CD4-positive, alpha-beta T cell treated with Interleukin-15 for 4 hours (primary cell): ENCODE measurements around the gene INTS15.

ENCODE experiments used
- DNase-seq: peaks from one replicate; pipeline ENCODE4 v3.0.0-alpha.2; 2020; ENCODE audit warnings: low spot score

INTS15 gene

DNA sequence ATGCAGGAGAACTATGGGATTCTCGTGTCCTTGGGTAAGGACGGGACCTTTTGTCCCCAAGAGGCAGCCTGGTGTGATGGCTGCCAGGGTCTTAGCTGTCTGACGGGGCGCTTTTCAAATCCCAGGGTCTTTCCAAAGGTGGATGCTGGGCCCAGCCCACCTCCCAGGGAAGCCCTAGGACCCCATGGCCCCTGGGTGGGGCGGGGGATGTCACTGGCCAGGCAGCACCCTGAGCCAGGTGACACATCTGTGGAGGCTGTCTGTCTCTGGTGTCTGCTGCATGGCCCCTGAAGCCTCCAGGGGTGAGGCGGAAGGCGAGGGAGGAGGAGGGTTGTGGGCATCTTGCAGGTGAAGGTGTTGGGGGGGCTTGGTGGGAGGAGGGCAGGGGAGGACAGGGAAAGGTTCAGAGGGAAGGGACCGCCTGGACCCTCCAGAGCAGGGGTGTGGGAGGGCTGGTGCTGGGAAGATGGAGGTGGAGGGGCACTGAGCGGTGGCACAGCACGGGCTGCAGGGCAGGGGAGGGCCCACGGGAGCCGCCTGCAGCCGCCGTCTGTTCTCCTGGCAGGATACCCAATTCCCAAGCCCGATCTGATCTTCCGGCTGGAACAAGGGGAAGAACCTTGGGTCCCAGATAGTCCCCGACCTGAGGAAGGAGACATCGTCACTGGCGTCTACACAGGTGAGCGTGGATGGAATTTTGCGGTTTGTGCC, 54.2 kb downstream of the INTS15 start:
- DNase-seq = no peak

DNA sequence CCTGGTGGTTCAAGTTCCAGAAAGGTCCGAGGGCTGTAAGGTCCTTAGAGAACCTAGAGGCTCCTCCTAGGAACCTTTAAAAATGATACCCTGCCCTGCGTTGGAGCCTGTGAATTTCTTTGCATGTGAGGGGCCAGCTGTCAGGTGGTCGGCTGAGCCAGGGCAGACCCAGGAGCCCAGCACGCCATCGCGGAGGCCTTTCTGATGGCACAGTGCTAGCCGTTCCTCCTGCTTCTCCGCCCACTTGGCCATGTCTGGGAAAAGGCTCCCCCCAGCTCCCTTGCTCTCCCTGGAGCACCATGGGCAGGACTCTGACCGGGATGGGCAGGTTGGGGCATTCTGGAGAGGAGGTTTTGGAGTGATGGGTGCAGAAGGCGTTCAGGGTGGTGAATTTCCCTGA, 54.9 kb downstream of the INTS15 start:
- no peak for DNase-seq

DNA sequence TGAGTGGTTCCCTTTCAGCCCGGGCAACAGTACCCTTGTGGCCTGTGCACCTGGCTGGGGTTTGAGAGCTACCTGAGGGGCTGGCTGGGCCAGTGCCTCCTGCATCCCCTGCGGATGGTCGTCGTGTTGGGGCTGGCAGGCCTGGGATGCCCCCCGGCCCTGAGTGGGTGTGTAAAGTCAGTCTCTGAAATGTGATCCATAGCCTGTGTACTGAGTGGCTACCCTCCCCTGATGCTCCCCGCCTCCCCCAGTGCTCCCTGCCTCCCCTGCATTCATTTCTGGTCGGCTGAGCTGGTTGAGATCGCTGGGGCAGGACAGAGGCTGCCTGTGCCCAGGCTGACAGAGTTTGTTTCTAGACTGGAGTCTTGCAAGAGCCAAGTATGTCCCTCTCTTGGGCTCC, 56.6 kb downstream of the INTS15 start:
- no peak for DNase-seq

DNA sequence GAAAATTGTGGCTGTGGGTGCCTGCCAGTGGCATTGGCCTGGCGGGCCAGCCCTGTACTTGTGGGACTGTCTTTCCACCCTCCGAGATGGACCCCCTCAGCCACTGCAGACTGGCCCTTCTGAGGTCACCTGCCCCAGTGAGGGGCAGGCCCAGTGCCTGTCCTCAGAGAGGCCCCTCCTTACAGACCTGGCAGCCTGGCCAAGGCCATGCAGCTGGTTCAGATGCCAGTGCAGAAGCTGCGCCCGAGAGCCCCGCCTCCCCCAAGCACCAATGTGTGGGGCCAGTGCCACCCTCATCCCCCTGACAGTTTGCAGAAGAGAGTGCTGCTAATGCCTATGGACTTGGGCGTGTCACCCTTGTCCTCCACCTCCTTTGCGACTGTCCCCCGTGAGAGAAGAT, 57.3 kb downstream of the INTS15 start:
- no peak for DNase-seq

DNA sequence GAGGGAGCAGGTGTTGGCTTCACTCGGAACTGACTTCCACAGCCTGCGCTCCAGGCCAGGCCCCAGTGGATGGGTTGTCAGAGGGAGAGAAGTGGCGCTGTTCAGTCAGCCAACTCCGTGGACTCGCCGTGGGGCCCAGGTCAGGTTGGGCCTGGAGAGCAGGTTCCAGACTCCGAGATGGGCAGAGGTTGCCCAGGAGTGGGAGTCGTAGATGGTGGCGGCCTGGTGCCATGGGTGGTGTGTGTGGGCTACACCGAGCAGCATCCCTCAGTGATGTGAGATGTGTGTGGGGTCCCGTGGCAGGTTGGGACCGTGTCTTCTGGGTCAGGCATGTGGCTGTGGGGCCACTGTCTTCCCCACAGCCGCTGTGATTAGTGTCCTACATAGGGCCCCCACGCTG, 57.7 kb downstream of the INTS15 start:
- DNase-seq = no peak

DNA sequence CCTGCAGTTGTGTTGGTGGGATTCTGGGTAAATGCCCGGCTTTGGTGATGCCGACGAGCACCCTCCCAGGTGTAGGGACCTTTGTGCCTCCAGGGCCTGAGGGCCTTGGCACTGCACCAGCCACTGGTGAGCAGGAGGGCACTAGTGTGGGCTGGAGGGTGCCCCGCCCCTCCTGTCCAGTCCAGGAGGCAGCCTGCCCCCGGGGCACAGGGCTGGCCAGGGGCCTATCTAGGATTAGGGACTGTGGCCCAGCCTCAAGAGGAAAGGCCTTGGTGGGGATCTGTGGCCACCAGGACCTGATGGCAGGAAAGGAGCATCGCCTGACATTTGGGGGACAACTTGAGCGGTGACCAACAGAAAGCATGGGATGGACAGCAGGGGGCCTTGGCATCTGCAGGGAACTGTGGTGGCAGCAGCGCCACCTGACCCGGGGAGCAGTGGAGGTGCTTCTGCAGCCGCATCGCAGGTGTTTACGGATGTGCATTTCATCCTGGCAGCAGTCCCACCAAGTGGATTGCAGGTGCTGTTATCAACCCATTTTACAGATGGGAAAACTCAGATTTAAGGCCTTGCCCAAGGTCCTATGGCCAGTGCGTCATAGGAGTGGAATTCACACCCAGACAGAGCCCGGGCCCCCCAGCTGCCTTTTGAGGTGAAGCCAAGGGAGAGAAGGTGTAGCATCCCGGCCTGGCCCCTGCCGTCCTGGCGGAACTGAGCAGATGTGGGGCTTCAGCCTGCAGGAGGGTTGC, 58.4 kb downstream of the INTS15 start:
- no peak for DNase-seq

DNA sequence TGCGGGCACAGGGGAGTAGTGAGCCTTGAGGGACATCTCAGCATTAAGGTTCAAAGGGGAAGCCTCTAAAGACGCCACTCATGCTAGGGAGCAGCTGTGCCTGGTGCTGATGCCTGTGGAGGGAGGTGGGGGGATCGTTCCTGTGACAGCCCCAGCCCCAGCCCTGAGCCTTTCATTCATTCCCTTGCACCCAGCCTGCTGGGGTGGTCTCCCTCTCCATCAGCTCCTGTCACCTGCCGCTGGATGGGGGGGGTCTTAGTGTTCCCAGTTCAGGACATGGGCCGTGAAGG, 58.9 kb downstream of the INTS15 start:
- no peak for DNase-seq

DNA sequence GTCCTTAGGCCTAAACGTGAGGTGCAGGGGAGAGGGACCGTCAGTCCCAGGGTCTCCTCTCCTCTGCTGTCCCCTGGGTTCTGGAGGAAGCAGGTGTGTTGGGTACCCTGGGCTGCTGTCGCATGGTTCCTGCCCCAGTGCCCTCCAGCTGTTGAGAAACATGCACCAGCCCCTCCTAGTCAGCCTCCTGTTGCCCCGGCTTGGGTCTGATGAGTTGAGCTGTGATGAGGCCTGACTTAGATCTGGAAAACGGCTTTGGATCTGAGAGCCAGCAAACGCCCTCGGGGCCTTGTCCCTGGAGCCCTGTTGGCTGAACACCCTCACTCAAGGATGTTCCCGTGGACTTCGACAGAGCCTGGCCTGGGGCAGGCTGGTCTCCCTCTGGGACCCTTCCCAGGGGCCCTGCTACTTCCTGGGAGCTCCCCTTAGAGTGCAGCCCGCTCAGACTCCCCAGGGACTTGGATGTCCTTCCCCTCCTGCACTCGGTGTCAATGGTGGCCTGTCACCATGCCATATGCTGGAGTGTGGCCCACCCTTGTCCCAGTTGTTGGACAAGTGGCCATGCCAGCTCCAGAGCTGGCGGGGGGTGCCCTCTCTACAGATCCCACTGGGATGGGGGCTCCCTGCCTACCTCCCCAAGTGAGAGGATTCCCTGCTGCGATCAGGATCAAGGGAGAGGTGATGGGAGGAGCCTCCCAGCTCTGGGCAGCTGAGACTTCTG, 59.6 kb downstream of the INTS15 start:
- no peak for DNase-seq

DNA sequence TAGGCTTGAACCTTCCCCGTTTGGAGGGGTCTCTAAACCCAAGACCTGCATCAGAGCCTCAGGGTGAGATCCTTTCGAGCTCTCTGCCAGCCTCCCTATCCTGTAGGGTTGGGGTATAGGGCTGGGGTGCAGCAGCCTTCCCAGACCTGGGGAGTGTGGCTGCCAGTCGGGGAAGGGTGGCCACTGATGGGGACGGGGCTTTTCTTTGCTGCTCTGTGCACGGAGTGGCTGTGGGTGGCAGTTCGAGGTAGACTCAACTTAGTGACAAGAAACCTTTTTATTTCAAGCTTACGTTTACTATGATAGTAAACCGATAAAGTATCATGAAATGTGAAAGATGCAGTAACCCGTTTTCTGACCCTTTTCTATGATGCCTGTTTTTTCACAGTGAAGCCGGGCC, 60.3 kb downstream of the INTS15 start:
- no peak for DNase-seq

DNA sequence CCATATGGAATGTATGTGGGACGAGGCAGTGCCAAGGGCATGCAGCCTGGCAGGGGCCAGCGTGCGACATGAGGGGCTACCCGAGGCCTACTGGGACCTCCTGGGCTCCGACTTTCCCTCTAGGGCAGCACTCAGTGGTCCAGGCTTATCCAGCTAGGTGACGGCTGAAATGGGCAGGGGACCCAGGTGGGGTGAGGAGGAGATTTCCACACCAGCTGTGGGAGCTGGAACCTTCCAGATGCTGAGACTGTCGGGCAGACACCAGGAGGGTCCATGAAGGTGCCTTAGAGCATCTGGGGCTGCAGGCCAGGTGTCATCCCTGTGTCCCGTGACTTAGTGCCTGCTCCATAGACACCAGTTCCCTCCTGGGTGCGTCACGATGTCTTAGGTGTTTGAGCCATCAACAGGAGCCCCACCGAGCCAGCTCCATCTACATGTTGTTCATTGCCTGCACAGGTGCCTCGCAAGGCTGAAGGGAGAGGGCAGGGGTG, 60.7 kb downstream of the INTS15 start:
- no peak for DNase-seq

DNA sequence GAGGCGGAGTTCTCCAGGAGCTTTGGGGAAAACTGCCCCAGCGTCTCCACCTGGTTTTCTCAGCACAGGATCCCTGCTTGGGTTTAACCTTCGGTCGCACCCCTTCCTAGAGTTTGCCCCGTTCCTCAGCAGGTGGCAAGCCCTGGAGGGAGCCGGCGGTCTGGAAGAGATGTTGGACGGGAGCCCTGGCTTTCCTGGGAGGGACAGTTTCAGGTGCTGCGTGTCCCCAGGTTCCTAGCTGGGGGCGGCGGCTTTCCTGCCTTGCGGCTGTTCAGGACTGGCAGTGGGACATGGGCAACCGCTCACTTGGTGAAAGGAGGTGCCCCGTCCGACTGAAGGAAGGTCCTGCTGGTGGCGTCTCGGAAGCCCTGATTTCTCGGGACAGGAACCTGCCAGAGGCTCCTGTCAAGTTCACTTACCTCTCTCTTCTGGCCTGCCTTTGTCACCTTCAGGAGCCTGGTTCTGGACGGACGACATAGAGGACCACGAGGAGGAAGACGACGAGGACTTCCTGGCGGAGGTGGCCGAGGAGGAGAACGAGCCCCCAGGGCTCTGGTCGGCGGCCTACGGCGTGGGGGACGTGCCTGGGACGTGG, 62.1 kb downstream of the INTS15 start:
- no peak for DNase-seq

DNA sequence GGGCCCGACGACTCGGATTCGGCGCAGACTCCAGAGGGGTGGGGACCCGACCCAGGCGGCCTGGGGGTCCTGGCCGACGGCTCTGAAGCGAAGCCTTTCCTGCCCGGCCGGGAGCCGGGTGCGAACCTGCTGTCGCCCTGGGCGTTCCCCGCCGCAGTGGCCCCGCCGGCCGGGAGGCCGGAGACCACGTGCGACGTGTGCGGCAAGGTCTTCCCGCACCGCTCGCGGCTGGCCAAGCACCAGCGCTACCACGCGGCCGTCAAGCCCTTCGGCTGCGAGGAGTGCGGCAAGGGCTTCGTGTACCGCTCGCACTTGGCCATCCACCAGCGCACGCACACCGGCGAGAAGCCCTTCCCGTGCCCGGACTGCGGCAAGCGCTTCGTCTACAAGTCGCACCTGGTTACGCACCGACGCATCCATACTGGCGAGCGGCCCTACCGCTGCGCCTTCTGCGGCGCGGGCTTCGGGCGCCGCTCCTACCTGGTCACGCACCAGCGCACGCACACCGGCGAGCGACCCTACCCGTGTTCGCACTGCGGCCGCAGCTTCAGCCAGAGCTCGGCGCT, 62.7 kb downstream of the INTS15 start:
- DNase-seq = no peak

DNA sequence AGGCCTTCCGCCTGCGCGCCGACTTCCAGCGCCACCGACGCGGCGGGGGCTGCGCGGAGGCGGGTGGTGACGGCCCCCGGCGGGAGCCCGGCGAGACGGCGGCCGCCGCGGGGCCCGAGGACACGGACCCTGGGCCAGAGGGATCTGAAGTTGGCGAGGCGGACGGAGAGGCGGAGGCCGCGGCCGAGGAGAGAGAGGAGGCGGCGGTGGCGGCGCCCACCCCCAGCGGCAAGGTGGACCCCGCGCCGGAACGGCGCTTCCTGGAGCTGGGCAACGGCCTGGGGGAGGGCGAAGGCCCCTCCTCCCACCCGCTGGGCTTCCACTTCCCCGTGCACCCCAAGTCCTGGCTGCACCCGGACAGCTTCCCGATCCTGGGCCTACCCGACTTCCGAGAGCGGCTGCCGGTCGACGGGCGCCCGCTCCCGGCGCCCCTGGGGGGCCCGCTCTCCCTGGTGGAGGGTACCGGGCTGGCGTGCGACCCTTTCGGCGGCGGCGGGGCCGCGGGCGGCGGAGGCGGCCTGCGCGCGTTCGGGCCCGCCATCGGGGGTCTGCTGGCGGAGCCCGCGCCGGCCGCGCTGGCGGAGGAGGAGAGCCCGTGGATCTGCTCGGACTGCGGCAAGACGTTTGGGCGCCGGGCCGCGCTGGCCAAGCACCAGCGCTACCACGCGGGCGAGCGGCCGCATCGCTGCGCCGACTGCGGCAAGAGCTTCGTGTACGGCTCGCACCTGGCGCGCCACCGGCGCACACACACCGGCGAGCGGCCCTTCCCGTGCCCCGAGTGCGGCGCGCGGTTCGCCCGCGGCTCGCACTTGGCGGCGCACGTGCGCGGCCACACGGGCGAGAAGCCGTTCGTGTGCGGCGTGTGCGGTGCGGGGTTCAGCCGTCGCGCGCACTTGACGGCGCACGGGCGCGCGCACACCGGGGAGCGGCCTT, 63.5 kb downstream of the INTS15 start:
- no peak for DNase-seq

DNA sequence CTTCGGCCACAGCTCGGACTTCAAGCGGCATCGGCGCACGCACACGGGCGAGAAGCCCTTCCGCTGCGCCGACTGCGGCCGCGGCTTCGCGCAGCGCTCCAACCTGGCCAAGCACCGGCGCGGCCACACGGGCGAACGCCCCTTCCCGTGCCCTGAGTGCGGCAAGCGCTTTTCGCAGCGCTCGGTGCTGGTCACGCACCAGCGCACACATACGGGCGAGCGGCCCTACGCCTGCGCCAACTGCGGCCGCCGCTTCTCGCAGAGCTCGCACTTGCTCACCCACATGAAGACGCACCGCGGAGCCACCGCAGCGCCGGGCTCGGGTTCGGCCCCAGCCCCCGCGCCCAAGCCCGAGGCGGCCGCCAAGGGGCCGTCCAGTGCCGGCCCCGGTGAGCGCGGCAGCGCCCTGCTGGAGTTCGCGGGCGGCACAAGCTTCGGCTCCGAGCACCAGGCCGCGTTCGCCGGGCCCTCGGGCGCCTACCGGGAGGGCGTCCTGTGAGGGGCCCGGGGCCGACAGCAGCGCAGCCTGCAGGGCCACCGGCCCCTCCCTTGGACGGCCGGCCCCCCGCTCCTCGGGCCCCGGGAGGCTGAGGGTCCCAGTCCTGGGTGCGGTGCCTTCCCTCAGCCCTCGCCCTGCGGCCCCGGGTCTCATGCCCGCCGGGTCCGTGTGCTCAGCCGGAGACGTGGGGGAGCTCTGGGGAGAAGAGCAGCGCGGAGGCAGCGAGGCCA, 64.5 kb downstream of the INTS15 start:
- no peak for DNase-seq

DNA sequence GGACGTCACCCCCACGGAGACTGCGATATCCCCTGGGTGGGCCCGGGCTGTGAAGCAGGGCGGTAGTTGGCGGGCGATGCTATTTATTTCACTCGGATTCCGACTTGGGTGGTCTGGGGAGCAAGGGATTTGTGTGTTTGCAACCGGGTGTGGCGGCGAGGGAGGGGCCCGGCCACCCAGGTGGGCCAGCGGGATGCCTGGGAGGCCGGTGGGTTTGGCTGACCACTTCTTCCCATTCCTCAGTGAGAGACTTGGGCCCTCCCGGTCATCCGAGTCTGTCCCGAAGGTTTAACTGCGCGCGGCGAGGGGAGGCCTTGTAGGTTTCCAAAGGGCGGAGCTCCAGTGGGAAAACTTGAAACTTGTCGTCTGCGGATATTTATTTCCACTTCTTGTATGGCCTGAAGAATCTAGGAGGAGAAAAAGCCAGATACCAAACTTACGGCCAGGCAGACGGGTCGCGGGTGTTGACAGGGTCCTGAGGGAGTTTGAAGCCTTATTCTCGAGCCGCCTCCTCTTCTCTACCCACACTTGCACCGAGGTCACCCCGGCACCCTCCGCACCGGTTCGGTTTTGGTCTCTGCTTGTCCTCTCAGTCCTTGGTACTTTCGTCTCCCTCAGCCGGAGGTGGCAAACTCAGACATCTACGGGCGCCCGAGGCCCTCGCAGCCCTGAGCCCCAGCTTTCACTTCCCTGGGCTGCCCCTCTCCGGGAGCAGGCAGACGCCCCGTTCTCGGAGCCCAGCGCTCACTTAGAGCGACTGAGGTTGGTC, 65.2 kb downstream of the INTS15 start:
- DNase-seq = no peak

DNA sequence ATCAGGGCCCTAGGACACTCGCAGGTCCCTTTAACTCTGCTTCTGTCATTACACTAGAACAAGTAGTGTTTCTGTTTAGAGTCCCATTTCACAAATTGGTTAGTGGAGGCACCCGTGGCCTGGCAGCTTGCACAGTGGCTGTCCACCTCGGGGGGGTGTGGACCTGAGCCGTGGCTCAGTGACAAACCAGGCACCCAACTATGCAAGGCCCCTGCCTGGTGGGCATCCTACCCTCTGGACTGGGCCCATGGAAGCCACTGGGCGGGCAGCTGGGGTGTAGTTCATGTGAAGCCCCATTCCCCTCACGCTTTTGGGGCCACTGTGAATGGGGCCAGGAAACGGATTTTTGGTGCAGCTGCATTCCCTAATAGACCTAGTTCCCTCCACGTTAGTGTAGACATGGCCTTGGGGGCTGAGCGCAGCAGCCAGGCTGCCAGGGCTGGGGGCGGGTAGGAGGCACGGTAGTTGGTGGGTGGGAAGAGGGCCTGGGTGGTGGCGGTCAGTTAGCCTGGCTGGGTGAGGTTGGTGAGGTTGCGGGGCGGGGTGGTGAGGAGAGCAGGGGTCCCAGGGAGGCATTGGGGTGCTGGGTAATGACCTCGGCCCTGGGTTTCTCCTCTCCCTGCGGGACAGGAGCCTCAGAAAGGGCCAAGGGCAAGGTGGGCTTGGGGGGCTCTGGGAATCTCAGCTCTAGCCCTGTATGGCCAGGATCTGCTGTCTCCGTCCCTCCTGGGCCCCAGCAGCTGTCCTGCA, 66.0 kb downstream of the INTS15 start:
- no peak for DNase-seq

DNA sequence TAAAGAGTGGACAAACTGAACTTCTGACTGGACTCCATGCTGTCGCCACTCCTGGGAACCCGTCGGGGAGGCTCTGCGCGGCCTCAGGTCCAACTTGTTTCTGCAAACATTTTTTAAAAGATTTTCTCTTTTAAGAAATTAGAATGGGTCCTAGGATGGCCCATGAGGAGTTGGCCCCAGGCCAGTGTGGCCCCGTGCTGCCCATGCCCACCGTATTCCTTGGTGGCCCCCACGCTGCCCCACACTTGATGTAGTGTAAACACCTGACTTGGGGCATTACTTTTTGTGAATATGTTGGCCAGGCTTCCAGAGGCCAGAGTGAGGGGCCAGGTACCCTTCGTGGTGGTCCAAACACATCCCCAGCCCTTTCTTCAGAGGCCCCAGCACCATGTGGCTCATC, 66.6 kb downstream of the INTS15 start:
- no peak for DNase-seq
